ENCODE data around the gene APOBR.
"Not testable (repeated sequence)": the region's sequence is repeated elsewhere in the genome, so short reads cannot be mapped to it uniquely, and the experiment has no call there.

The APOBR gene

GRCh38 chr16:28544998-28545397, 50.6 kb downstream of the APOBR start:
- Histone ChIP-seq H2AFZ (ENCODE audit: insufficient read depth, low read length, poor library complexity) (no peak overlapping the region), H2BK5ac (ENCODE audit: low read depth, low read length, poor library complexity) (no peak overlapping the region), H3K4ac (ENCODE audit: low read depth, low read length) (no peak overlapping the region), H4K8ac (ENCODE audit: low read depth, low read length) (no peak overlapping the region), H2BK120ac (ENCODE audit: insufficient read depth, low read length, poor library complexity) (no peak overlapping the region), H3K4me3 (ENCODE audit: low read depth, low read length) (no peak overlapping the region), H2BK12ac (ENCODE audit: low read length) (no peak overlapping the region), H4K12ac (ENCODE audit: low read depth, low read length) (no peak overlapping the region), H3K27ac (ENCODE audit: low read depth, low read length) (no peak overlapping the region), H2AK5ac (ENCODE audit: low read length) (no peak overlapping the region), H3K9ac (ENCODE audit: low read length) (no peak overlapping the region), H3K23ac (ENCODE audit: low read length) (no peak overlapping the region), H3K18ac (ENCODE audit: low read length) (no peak overlapping the region), H3K4me1 (ENCODE audit: control insufficient read depth in 1 of 2, insufficient read depth in 2 of 2, low read length in 2 of 2) (no peaks in the 10 kb centered on the region), H3K79me2 (ENCODE audit: control insufficient read depth, insufficient read depth, low read length, poor library complexity) (no peaks in the 10 kb centered on the region), H3K4me2 (ENCODE audit: low read length) (no peak overlapping the region), H3K36me3 (ENCODE audit: control insufficient read depth in 1 of 2, insufficient read depth in 2 of 2, low read length in 2 of 2) (no peaks in the 10 kb centered on the region), H3K27me3 (ENCODE audit: insufficient read depth, low read length) (no peaks in the 10 kb centered on the region), H3K9me3 (ENCODE audit: insufficient read depth, low read depth, low read length) (peaks cover 2% of the 10 kb centered on the region), H4K91ac (ENCODE audit: low read depth, low read length) (no peak overlapping the region), H3K79me1 (ENCODE audit: low read length) (no peaks in the 10 kb centered on the region), H3K14ac (ENCODE audit: low read length) (no peak overlapping the region)
- no peak for DNase-seq
- no CpG with 5 or more reads among the region's 3 CpGs for whole genome bisulfite sequencing (ENCODE audit: extremely low coverage, insufficient coverage, insufficient read length)

GRCh38 chr16:28545964-28546363, 51.5 kb downstream of the APOBR start:
- H3K23ac ChIP-seq (ENCODE audit: low read length); H4K91ac ChIP-seq (ENCODE audit: low read depth, low read length); H3K79me2 ChIP-seq (ENCODE audit: control insufficient read depth, insufficient read depth, low read length, poor library complexity); H3K4me3 ChIP-seq (ENCODE audit: low read depth, low read length); H2BK5ac ChIP-seq (ENCODE audit: low read depth, low read length, poor library complexity); H2BK120ac ChIP-seq (ENCODE audit: insufficient read depth, low read length, poor library complexity); H3K27me3 ChIP-seq (ENCODE audit: insufficient read depth, low read length); H2AK5ac ChIP-seq (ENCODE audit: low read length); H3K14ac ChIP-seq (ENCODE audit: low read length); H3K4me1 ChIP-seq (ENCODE audit: control insufficient read depth in 1 of 2, insufficient read depth in 2 of 2, low read length in 2 of 2); DNase-seq; H2AFZ ChIP-seq (ENCODE audit: insufficient read depth, low read length, poor library complexity); H4K8ac ChIP-seq (ENCODE audit: low read depth, low read length); H3K27ac ChIP-seq (ENCODE audit: low read depth, low read length); H3K9ac ChIP-seq (ENCODE audit: low read length); H3K4me2 ChIP-seq (ENCODE audit: low read length); H3K36me3 ChIP-seq (ENCODE audit: control insufficient read depth in 1 of 2, insufficient read depth in 2 of 2, low read length in 2 of 2); H3K9me3 ChIP-seq (ENCODE audit: insufficient read depth, low read depth, low read length); H4K12ac ChIP-seq (ENCODE audit: low read depth, low read length); H2BK12ac ChIP-seq (ENCODE audit: low read length); H3K18ac ChIP-seq (ENCODE audit: low read length); H3K79me1 ChIP-seq (ENCODE audit: low read length); H3K4ac ChIP-seq (ENCODE audit: low read depth, low read length): not testable (repeated sequence)
- WGBS (ENCODE audit: extremely low coverage, insufficient coverage, insufficient read length) = no CpG with 5 or more reads among the region's 7 CpGs

- H3K14ac ChIP-seq (ENCODE audit: low read length) = no peak overlapping the region
- H3K23ac ChIP-seq (ENCODE audit: low read length) = no peak overlapping the region
- no peak overlapping the region for H2BK12ac ChIP-seq (ENCODE audit: low read length)
- no peak overlapping the region for H2AK5ac ChIP-seq (ENCODE audit: low read length)
- no peaks in the 10 kb centered on the region for H3K36me3 ChIP-seq (ENCODE audit: control insufficient read depth in 1 of 2, insufficient read depth in 2 of 2, low read length in 2 of 2)
- peaks cover 2% of the 10 kb centered on the region for H3K9me3 ChIP-seq (ENCODE audit: insufficient read depth, low read depth, low read length)
- H4K12ac ChIP-seq (ENCODE audit: low read depth, low read length) = no peak overlapping the region
- H3K27ac ChIP-seq (ENCODE audit: low read depth, low read length) = no peak overlapping the region
- H3K4ac ChIP-seq (ENCODE audit: low read depth, low read length) = no peak overlapping the region
- no peak overlapping the region for H3K4me2 ChIP-seq (ENCODE audit: low read length)
- H4K8ac ChIP-seq (ENCODE audit: low read depth, low read length) = no peak overlapping the region
- no peak overlapping the region for H2AFZ ChIP-seq (ENCODE audit: insufficient read depth, low read length, poor library complexity)
- no peaks in the 10 kb centered on the region for H3K4me1 ChIP-seq (ENCODE audit: control insufficient read depth in 1 of 2, insufficient read depth in 2 of 2, low read length in 2 of 2)
- H3K4me3 ChIP-seq (ENCODE audit: low read depth, low read length) = no peak overlapping the region
- H2BK5ac ChIP-seq (ENCODE audit: low read depth, low read length, poor library complexity) = no peak overlapping the region
- H3K9ac ChIP-seq (ENCODE audit: low read length) = no peak overlapping the region
- no peak overlapping the region for H4K91ac ChIP-seq (ENCODE audit: low read depth, low read length)
- DNase-seq = no peak
- no peak overlapping the region for H3K18ac ChIP-seq (ENCODE audit: low read length)
- no peaks in the 10 kb centered on the region for H3K79me2 ChIP-seq (ENCODE audit: control insufficient read depth, insufficient read depth, low read length, poor library complexity)
- no CpG with 5 or more reads among the region's 7 CpGs for WGBS (ENCODE audit: extremely low coverage, insufficient coverage, insufficient read length)
- no peaks in the 10 kb centered on the region for H3K79me1 ChIP-seq (ENCODE audit: low read length)
- H2BK120ac ChIP-seq (ENCODE audit: insufficient read depth, low read length, poor library complexity) = no peak overlapping the region
- H3K27me3 ChIP-seq (ENCODE audit: insufficient read depth, low read length) = no peaks in the 10 kb centered on the region
Observed at GRCh38 chr16:28546626-28547025, 52.2 kb downstream of the APOBR start.

GRCh38 chr16:28548306-28548802, 53.9 kb downstream of the APOBR start:
- Histone ChIP-seq H2BK120ac (ENCODE audit: insufficient read depth, low read length, poor library complexity) (no peak overlapping the region), H3K4me3 (ENCODE audit: low read depth, low read length) (no peak overlapping the region), H2BK5ac (ENCODE audit: low read depth, low read length, poor library complexity) (no peak overlapping the region), H3K4me1 (ENCODE audit: control insufficient read depth in 1 of 2, insufficient read depth in 2 of 2, low read length in 2 of 2) (no peaks in the 10 kb centered on the region), H4K12ac (ENCODE audit: low read depth, low read length) (no peak overlapping the region), H3K79me1 (ENCODE audit: low read length) (no peaks in the 10 kb centered on the region), H4K8ac (ENCODE audit: low read depth, low read length) (no peak overlapping the region), H3K27me3 (ENCODE audit: insufficient read depth, low read length) (no peaks in the 10 kb centered on the region), H3K18ac (ENCODE audit: low read length) (no peak overlapping the region), H2AFZ (ENCODE audit: insufficient read depth, low read length, poor library complexity) (no peak overlapping the region), H3K23ac (ENCODE audit: low read length) (no peak overlapping the region), H3K27ac (ENCODE audit: low read depth, low read length) (no peak overlapping the region), H2BK12ac (ENCODE audit: low read length) (no peak overlapping the region), H3K14ac (ENCODE audit: low read length) (no peak overlapping the region), H3K36me3 (ENCODE audit: control insufficient read depth in 1 of 2, insufficient read depth in 2 of 2, low read length in 2 of 2) (no peaks in the 10 kb centered on the region), H2AK5ac (ENCODE audit: low read length) (no peak overlapping the region), H3K9me3 (ENCODE audit: insufficient read depth, low read depth, low read length) (peaks cover 2% of the 10 kb centered on the region), H4K91ac (ENCODE audit: low read depth, low read length) (no peak overlapping the region), H3K9ac (ENCODE audit: low read length) (no peak overlapping the region), H3K4ac (ENCODE audit: low read depth, low read length) (no peak overlapping the region), H3K4me2 (ENCODE audit: low read length) (no peak overlapping the region), H3K79me2 (ENCODE audit: control insufficient read depth, insufficient read depth, low read length, poor library complexity) (no peaks in the 10 kb centered on the region)
- no peak for DNase-seq
- no CpG with 5 or more reads among the region's 14 CpGs for WGBS (ENCODE audit: extremely low coverage, insufficient coverage, insufficient read length)
